Activated CD8-positive, alpha-beta memory T cell treated with anti-CD3 and anti-CD28 coated beads for 24 hours (primary cell): ENCODE measurements around the gene CELSR2.

ENCODE experiments used
- DNase-seq: peaks from one replicate; pipeline ENCODE4 v3.0.0-alpha.2; 2020

CELSR2 gene

GRCh38 chr1:109265016-109265415, 15.7 kb downstream of the CELSR2 start:
- no peak for DNase-seq

GRCh38 chr1:109265741-109266330, 16.5 kb downstream of the CELSR2 start:
- no peak for DNase-seq

GRCh38 chr1:109266965-109267364, 17.6 kb downstream of the CELSR2 start:
- DNase-seq: no peak

GRCh38 chr1:109267743-109268300, 18.5 kb downstream of the CELSR2 start:
- DNase-seq: no peak

GRCh38 chr1:109268431-109269211, 19.3 kb downstream of the CELSR2 start:
- DNase-seq: no peak

- no peak for DNase-seq
Observed at GRCh38 chr1:109269212-109269980, 20.1 kb downstream of the CELSR2 start.

GRCh38 chr1:109269981-109270622, 20.8 kb downstream of the CELSR2 start:
- no peak for DNase-seq

GRCh38 chr1:109270623-109271317, 21.4 kb downstream of the CELSR2 start:
- no peak for DNase-seq

- no peak for DNase-seq
Observed at GRCh38 chr1:109271458-109271857, 22.1 kb downstream of the CELSR2 start.

- no peak for DNase-seq
Observed at GRCh38 chr1:109272021-109272799, 22.9 kb downstream of the CELSR2 start.

GRCh38 chr1:109272831-109273547, 23.6 kb downstream of the CELSR2 start:
- no peak for DNase-seq

- no peak for DNase-seq
Observed at GRCh38 chr1:109273570-109274288, 24.4 kb downstream of the CELSR2 start.

GRCh38 chr1:109274533-109275476, 25.5 kb downstream of the CELSR2 start:
- no peak for DNase-seq

GRCh38 chr1:109275706-109276345, 26.5 kb downstream of the CELSR2 start:
- no peak for DNase-seq

- peak; percentile 87 for DNase-seq
Observed at GRCh38 chr1:109277434-109278204, 28.3 kb downstream of the CELSR2 start.

GRCh38 chr1:109279615-109280278, 30.4 kb downstream of the CELSR2 start:
- DNase-seq: no peak

GRCh38 chr1:109280862-109281261, 31.5 kb downstream of the CELSR2 start:
- DNase-seq: no peak
